Upper lobe of right lung (tissue), 1 donor: ENCODE data around the gene EIF4E. TPM values are rescaled to one million over a fixed set of nuclear protein-coding genes. Genes with fewer than 3 reads are reported as not detected.
"Not testable (repeated sequence)": the region's sequence is repeated elsewhere in the genome, so short reads cannot be mapped to it uniquely, and the experiment has no call there.

Experiments used
- ATAC-seq: fragments of 200-7000 bp; cut with Tn5 transposase; one replicate; pipeline ENCODE4 v1.9.1; 2020; ENCODE audit warnings: mild to moderate bottlenecking, moderate library complexity
- DNase-seq: peaks from one replicate; pipeline ENCODE4 v3.0.0-alpha.2; 2020
- H3K27ac ChIP-seq: fragments of 200-600 bp; one replicate; pipeline ENCODE4 v1.8.0; 2022
- H3K27me3 ChIP-seq: fragments of 200-600 bp; one replicate; pipeline ENCODE4 v1.8.0; 2022; ENCODE audit warnings: mild to moderate bottlenecking
- H3K36me3 ChIP-seq: fragments of 200-600 bp; one replicate; pipeline ENCODE4 v1.8.0; 2022
- H3K4me1 ChIP-seq: fragments of 200-600 bp; one replicate; pipeline ENCODE4 v1.8.0; 2022
- H3K4me3 ChIP-seq: fragments of 200-600 bp; one replicate; pipeline ENCODE4 v1.8.0; 2022; ENCODE audit warnings: mild to moderate bottlenecking
- H3K9me3 ChIP-seq: fragments of 200-600 bp; one replicate; pipeline ENCODE4 v1.8.0; 2022
- intact Hi-C: fragments of 100-400 bp; cut with DNase I; formaldehyde crosslinking; loops from one replicate; pipeline ENCODE4 v1.11.0; 2022
- total RNA-seq: library from RNA; stranded (reverse); fragmentation: NEBNext Ultra II Directional; extraction: Animal tissue kit (Norgen Biotek cat#: 25700); gene quantifications from one replicate; pipeline ENCODE4 v1.2.1, GENCODE V29; 2021
- TF ChIP-seq, protein P1 (sequence below): fragments of 200-600 bp; IDR thresholded peaks from one replicate; pipeline ENCODE4 v1.8.0; 2022; ENCODE audit warnings: antibody characterized with exemption
- donor health status: DM: no; HTN: yes; CAD: no; lungs with severe emphysema.

Gene EIF4E
- total RNA-seq, 1 donor from 2014 or later: 58.6 TPM

DNA sequence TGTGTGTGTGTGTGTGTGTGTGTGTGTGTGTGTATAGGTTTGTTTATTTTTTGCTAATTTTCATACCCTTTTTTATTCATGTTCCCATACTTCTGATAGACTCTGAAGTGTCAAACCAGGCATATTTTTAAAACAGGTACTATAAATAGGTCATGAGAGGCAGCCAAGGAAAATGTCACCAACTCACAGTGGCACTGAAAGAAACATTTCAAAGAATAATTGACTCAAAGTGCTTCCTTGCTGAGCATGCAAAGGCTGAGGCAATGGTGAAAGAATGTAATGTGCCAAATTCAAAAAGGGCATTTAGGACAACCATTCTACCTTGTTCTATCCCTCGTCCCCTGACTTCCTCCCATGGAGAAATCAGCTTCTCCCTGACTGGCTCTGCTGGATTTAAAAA is 95.5 kb downstream of the EIF4E start:
- Histone ChIP-seq H3K27ac (no peak overlapping the region), H3K9me3 (no peaks in the 10 kb centered on the region), H3K36me3 (no peaks in the 10 kb centered on the region), H3K27me3 (no peaks in the 10 kb centered on the region), H3K4me1 (no peaks in the 10 kb centered on the region), H3K4me3 (no peak overlapping the region)
- ATAC-seq (no peak), DNase-seq (no peak)
- TF ChIP-seq, protein P1, sequence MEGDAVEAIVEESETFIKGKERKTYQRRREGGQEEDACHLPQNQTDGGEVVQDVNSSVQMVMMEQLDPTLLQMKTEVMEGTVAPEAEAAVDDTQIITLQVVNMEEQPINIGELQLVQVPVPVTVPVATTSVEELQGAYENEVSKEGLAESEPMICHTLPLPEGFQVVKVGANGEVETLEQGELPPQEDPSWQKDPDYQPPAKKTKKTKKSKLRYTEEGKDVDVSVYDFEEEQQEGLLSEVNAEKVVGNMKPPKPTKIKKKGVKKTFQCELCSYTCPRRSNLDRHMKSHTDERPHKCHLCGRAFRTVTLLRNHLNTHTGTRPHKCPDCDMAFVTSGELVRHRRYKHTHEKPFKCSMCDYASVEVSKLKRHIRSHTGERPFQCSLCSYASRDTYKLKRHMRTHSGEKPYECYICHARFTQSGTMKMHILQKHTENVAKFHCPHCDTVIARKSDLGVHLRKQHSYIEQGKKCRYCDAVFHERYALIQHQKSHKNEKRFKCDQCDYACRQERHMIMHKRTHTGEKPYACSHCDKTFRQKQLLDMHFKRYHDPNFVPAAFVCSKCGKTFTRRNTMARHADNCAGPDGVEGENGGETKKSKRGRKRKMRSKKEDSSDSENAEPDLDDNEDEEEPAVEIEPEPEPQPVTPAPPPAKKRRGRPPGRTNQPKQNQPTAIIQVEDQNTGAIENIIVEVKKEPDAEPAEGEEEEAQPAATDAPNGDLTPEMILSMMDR: no peak
- intact Hi-C loops: no loop called here

DNA sequence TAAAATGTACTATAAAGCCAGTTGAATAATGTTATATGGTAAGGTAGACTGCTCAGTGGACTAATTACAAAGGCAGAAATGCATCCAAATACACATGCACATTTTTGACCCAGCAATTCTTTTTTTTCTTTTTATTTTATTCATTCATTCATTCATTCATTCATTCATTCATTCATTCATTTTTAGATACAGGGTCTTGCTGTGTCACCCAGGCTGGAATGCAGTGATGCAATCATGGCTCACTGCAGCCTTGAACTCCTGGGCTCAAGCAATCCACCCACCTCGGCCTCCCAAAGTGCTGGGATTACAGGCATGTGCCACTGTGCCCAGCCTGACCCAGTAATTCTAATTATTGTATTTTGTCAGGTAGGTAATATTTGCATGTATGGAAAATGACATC is 97.9 kb downstream of the EIF4E start:
- H3K9me3 ChIP-seq, intact Hi-C loops, H3K27ac ChIP-seq, H3K4me1 ChIP-seq, H3K4me3 ChIP-seq, DNase-seq, H3K36me3 ChIP-seq, H3K27me3 ChIP-seq, ATAC-seq: not testable (repeated sequence)

Other genes starting within 250 kb of the EIF4E start
- gene METAP1, start 66.6 kb upstream of the EIF4E start, total RNA-seq: 30.4 TPM
- 166 TPM for gene ADH5, start 159.7 kb upstream of the EIF4E start, total RNA-seq
- gene ADH4, start 215.2 kb upstream of the EIF4E start, total RNA-seq: 0.38 TPM